ENCODE data around the gene SCARB2.

GRCh38 chr4:76160355-76160754 is 53.3 kb downstream of the SCARB2 start:
- TF ChIP-seq CTCF (IDR thresholded peaks at IDR 0.05) = no peak
- TF ChIP-seq EP300 (IDR thresholded peaks at IDR 0.05) = no peak
- TF ChIP-seq POLR2A (IDR thresholded peaks at IDR 0.05) = no peak

Data from tibial nerve (tissue), 4 donors.